Left colon (tissue), 2 donors: ENCODE results near the gene ZNF423. TPM values are rescaled to one million over a fixed set of nuclear protein-coding genes. Genes with fewer than 3 reads are reported as not detected.

Source experiments
- ATAC-seq: fragments of 200-7000 bp; cut with Tn5 transposase; one replicate; pipeline ENCODE4 v1.9.1; 2020; ENCODE audit warnings: mild to moderate bottlenecking, moderate library complexity
- DNase-seq, 2 donors: peaks; one replicate each; pipeline ENCODE4 v3.0.0-alpha.2; 2020
- intact Hi-C, 2 donors: fragments of 100-400 bp; cut with DNase I in 1 of 2; cut with micrococcal nuclease in 1 of 2; formaldehyde crosslinking; loops; one replicate each; pipeline versions ENCODE4 v1.11.2 to v1.14.0; 2022; cut with DNase I, micrococcal nuclease
- total RNA-seq, 2 donors: library from RNA; stranded (reverse); fragmentation: NEBNext Ultra II Directional; extraction: Animal tissue kit (Norgen Biotek cat#: 25700); gene quantifications; one replicate each; pipeline ENCODE4 v1.2.1, GENCODE V29; 2021
- donor health status: DM: no; HTN: no; CAD: no.
- donor health status: DM: yes; HTN: yes; CAD: no.

ZNF423 gene
- total RNA-seq, 2 donors from 2014 or later: 8.2 to 10.5 TPM

GRCh38 chr16:49670627-49671026, 185.3 kb downstream of the ZNF423 start:
- intact Hi-C loops: no loop called here
- DNase-seq (no peak), ATAC-seq (no peak)

- DNase-seq (no peak), ATAC-seq (no peak)
- intact Hi-C loops: no loop called here
These were observed 190.3 kb downstream of the ZNF423 start for GRCh38 chr16:49665482-49666230.

- intact Hi-C loops: no loop called here
- ATAC-seq: peak; percentile 27
- DNase-seq: no peak
These were observed 191.4 kb downstream of the ZNF423 start for GRCh38 chr16:49664221-49665215.

DNA sequence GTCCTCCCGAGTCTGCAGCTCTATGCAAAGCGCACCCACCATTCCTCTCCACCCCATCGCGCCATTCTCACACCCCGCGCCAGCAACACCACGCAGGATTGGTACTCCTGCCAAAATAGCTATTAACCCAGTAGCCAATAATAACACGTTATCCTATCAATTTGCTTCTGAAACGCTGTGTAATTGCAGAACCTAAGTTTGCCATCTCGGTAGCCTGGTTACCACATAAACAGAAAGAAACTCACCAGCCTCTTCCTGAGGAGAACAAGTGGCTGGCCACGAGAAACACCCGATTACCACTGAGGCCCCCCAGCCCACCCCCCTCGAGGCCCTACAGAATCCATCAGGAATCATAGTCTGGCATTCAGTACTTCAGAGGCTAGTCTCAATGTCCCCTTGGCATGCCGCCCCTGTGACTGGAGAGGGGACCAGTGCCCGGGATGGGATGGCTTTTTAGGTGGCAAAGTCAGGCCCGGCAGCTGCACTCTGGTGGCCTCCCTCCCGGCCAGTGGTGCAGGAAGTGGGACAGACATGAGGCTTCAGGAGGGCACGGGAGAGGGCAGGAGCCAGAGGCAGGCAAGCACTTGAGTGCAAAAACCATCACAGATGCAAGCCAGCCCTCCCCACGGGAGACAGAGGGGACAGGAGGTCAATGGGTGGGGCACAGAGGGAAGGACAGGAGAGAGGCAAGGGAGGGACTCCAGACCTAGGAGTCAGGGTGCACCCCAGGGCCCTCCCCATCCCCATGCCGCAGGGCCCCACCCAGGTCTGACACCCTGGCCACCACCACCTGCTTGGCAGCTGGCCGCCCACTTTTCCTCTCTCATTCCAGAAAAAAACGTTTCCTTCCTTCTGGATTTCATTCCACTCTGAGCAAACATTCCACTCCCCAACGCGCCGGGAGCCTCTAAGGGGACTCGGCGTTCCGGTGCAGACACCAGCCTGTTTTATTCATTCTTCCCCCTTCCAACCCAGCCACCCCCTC, 192.5 kb downstream of the ZNF423 start:
- intact Hi-C loops: no loop called here
- ATAC-seq (peak; percentile 77), DNase-seq (peak in 1 of 2 donors; percentile 48)

DNA sequence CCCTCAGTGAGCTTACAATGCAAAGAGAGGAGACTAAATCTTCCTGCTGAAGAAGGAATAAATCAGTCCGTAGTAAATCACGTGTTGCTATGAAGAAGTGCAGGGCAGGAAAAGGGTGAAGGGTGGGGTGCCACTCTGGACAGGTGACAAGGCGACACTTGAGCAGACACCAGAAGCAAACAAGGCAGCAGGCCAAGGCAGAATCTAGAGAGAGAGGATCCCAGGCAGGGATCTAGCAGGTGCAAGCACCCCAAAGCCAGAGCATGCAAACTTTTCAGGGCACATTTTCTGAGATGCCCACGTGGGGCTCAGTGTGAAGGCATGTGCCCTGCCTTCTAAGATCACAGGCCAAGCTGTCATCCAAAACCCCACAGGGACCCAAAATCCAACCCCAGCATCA, 193.3 kb downstream of the ZNF423 start:
- DNase-seq (no peak), ATAC-seq (peak; percentile 34)
- intact Hi-C loops: no loop called here

- intact Hi-C loops: no loop called here
- DNase-seq: no peak
- no peak for ATAC-seq
These were observed 194.3 kb downstream of the ZNF423 start for GRCh38 chr16:49661465-49662187.

- intact Hi-C loops: no loop called here
- no peak for DNase-seq
- ATAC-seq: no peak
These were observed 195.3 kb downstream of the ZNF423 start for GRCh38 chr16:49660626-49661025.

DNA sequence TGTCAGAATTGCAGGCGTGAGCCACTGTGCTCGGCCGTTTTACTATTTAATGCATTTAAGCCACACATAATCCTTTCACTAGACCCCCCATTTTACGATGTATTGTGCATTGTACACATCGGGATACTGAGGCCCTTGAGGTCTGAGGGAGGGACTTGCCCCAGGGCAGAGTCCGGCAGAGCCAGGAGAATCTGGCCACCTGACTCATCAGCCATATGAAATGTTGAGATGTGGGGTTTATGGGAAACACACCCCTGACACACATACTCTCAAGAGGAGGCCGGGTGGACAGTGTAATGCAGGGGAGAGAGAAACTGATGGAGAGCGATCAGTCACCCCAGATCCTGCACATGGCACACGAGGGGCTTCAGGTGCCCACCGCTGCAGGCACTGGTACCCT, 196.6 kb downstream of the ZNF423 start:
- no peak for DNase-seq

DNA sequence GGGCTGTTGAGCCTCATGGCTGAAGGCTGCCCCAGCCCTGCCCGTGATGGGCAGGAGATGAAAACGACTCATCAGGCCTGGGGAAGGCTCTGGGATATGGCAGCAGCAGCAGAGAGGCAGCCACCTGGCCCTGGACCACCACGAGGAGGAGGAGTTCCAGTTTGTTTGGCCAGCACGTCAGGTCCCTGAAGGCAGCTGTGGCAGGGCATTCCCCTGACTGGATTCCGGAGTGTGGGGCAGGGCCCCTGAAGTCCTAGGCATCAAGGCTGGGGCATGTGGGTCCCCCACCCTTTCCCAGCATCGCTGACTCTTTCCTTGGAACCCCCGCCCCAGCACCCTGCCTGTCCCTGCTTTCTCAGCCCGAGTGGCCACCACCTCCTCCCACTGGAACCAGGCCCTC, 197.4 kb downstream of the ZNF423 start:
- no peak for ATAC-seq
- no peak for DNase-seq

More for the DNA sequence above, 196.6 kb downstream of the ZNF423 start:
- ATAC-seq: no peak
- intact Hi-C loops: no loop called here

DNA sequence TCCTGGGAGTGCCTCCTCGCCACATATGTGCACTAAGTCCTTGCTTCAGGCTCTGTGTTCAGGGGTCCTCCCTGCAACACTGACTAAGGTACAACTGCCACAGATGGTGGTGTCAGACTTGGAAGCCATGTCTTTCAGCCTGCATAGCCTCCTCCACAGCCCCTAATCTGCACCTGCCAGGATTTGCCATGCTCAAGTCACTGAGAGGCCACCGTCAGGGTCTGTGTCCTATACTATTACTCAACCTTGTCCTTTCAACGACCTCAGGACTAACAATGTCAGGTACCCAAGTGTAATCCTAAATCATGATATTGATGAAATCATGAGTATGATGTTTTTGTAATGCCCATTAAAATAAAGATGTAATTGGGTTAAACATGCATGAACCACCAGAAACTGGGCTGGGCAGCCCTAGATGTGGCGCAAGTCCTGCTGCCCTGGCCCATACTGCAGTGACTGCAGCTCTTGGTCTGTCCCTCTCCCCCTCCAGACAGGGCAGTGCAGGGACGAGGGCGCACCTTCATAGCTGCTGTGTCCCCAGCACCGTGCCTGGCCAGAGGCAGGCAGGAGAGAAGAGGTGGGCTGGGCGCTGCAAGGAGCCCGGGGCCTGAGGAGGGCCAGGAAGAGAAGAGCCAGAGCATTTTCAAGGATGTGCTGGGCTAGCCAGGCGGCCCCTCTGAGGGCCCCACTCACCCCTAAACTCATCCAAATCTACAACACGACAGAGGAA, 198.0 kb downstream of the ZNF423 start:
- DNase-seq (no peak), ATAC-seq (no peak)
- intact Hi-C loops: no loop called here

More for the DNA sequence above, 197.4 kb downstream of the ZNF423 start:
- intact Hi-C loops: no loop called here

DNA sequence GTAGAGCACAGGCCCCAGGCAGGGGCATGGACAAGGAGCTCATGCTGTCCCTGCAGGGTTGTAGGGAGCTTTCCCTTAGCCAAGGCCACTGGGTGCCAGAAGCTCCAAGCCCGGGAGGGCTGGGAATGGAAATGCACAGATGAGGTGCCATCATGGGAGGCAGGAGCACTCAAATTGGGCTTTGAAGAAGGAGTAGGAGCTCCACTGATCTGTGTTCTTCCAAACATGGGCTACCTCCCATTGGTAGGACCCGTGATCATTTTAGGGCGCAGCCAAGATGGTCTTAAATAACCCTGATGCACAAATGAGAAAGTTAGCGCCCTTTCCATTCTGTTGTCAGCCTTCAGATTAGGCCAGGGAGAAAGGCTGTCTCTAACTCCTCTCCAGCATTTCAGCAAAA, 201.5 kb downstream of the ZNF423 start:
- intact Hi-C loops: no loop called here
- DNase-seq: no peak
- ATAC-seq: no peak

GRCh38 chr16:49653577-49653976, 202.3 kb downstream of the ZNF423 start:
- ATAC-seq: no peak
- no peak for DNase-seq
- intact Hi-C loops: no loop called here

GRCh38 chr16:49653173-49653570, 202.7 kb downstream of the ZNF423 start:
- intact Hi-C loops: no loop called here
- no peak for DNase-seq
- ATAC-seq: no peak

DNA sequence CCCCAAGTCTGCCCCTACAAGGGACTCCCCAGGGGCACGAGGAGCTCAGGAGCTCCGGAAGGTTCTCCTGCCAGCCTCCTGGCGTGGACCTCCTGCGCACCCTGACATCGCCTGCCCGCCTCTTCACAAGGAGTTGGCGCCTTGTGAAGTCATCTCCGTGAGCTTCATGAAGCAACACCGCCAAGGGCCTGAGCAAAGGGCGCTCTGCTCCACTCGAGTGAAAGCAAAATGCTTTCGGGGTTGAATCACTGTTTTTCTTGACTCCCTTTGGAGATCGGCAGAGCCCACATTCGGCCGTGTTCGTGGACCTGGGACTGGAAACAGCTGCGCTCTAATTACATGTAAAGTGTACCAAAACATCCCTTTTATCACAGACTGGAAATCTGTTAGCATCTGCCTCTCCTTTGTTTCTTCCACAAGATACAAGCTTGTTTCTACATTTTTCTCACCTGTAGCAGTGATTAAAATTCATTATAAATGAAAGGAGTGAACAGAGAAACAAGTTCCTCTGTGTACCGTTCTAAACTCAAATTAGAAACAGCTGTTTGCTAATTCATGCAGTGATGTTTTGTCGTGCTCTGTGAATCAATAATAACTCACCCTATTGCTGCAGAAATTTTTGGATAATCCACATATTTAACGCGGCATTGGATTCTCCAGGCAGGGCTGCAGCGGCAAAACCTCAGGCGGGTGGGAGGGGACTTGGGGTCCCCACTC, 203.3 kb downstream of the ZNF423 start:
- intact Hi-C loops: no loop called here
- no peak for ATAC-seq
- DNase-seq: no peak

- intact Hi-C loops: no loop called here
- no peak for DNase-seq
- no peak for ATAC-seq
These were observed 203.9 kb downstream of the ZNF423 start for GRCh38 chr16:49651996-49652395.

- ATAC-seq (no peak), DNase-seq (no peak)
- intact Hi-C loops: no loop called here
These were observed 204.7 kb downstream of the ZNF423 start for GRCh38 chr16:49651226-49651625.

DNA sequence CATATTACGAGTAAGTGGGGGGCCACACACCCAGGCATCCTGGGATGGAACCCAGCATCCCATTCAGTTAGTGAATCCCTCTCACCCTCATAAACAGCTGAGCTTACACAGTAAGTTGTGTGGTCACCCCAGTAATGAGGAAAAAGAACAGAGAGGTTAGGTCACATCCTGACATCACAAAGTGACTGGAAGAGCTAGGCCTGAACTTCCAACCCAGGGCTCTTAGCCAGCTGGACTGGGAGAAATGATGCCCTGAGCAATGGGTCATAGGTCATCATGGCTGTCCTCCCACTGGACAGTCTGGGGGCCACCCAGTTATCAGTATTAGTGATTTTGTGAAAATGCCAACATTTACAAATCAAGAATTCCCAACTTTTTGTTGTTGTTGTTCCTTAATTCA, 205.3 kb downstream of the ZNF423 start:
- ATAC-seq (no peak), DNase-seq (no peak)
- intact Hi-C loops: no loop called here
